K562 (cell line): ENCODE results near the gene MEX3D. TPM values are rescaled to one million over a fixed set of nuclear protein-coding genes. Genes with fewer than 3 reads are reported as not detected.

ENCODE experiments used
- BRD9 ChIP-seq: fragments of 450-650 bp; IDR thresholded peaks from 2 replicates; pipeline ENCODE4 v1.6.1; 2018; ENCODE audit warnings: low read depth; ENCODE audit not compliant: partially characterized antibody
- FOXM1 ChIP-seq, 2 experiments: fragments of 450-650 bp in 1 of 2; sonication (generic) in 1 of 2; formaldehyde crosslinking in 1 of 2; IDR thresholded peaks; 2 replicates each; pipeline versions ENCODE4 v1.6.1 to v1.9.0; 2017 to 2022; ENCODE audit warnings: low read depth in 2 of 2, mild to moderate bottlenecking in 2 of 2, missing genetic modification reagents in 1 of 2, moderate library complexity in 1 of 2
- HEY1 ChIP-seq: fragments of 250-450 bp; sonication (Bioruptor Pico); IDR thresholded peaks from 2 replicates; pipeline ENCODE4 v1.5.0; 2020; ENCODE audit warnings: mild to moderate bottlenecking, moderate library complexity, borderline replicate concordance
- KLF13 ChIP-seq: fragments of 450-650 bp; IDR thresholded peaks from 2 replicates; pipeline ENCODE4 v1.6.1; 2016; ENCODE audit warnings: missing genetic modification characterization, low read depth, mild to moderate bottlenecking, missing compliant biosample characterization, moderate library complexity, borderline replicate concordance
- MAX ChIP-seq: sonication (generic); formaldehyde crosslinking; IDR thresholded peaks from 2 replicates; pipeline ENCODE4 v1.9.0; 2022; ENCODE audit warnings: mild to moderate bottlenecking, missing genetic modification reagents
- MED1 ChIP-seq: sonication (generic); formaldehyde crosslinking; IDR thresholded peaks from 2 replicates; pipeline ENCODE4 v1.8.1; 2023; ENCODE audit warnings: missing genetic modification reagents, borderline replicate concordance
- MYBL2 ChIP-seq, 2 experiments: fragments of 450-650 bp in 1 of 2; sonication (generic) in 1 of 2; formaldehyde crosslinking in 1 of 2; IDR thresholded peaks; 2 replicates each; pipeline versions ENCODE4 v1.6.1 to v1.8.1; 2017 to 2022; ENCODE audit warnings: borderline replicate concordance in 1 of 2, inconsistent platforms in 1 of 2, low read depth in 1 of 2, mild to moderate bottlenecking in 1 of 2, missing genetic modification reagents in 1 of 2, moderate library complexity in 1 of 2
- PURB ChIP-seq: sonication (generic); formaldehyde crosslinking; IDR thresholded peaks from 2 replicates; pipeline ENCODE4 v1.9.0; 2021; ENCODE audit warnings: low read depth, mild to moderate bottlenecking, missing genetic modification reagents
- SETDB1 ChIP-seq: IDR thresholded peaks from one replicate; pipeline ENCODE4 v1.6.1; 2012; ENCODE audit warnings: low read length, control low read depth, inconsistent platforms
- SMAD1 ChIP-seq: fragments of 150-350 bp; IDR thresholded peaks from 2 replicates; pipeline ENCODE4 v1.6.1; 2014; ENCODE audit warnings: low read length, low read depth; ENCODE audit not compliant: partially characterized antibody
- SMARCA5 ChIP-seq: fragments of 450-650 bp; IDR thresholded peaks from 2 replicates; pipeline ENCODE4 v1.6.1; 2016
- STAT5A ChIP-seq: IDR thresholded peaks from 2 replicates; pipeline ENCODE4 v1.6.1; 2012; ENCODE audit warnings: low read length, inconsistent platforms, borderline replicate concordance
- TAF7 ChIP-seq: fragments of 450-650 bp; IDR thresholded peaks from 2 replicates; pipeline ENCODE4 v1.6.1; 2016; ENCODE audit warnings: missing genetic modification characterization, missing compliant biosample characterization
- THRA ChIP-seq: fragments of 450-650 bp; IDR thresholded peaks from 2 replicates; pipeline ENCODE4 v1.6.1; 2017; ENCODE audit warnings: mild to moderate bottlenecking, moderate library complexity
- ZNF639 ChIP-seq, 2 experiments: fragments of 200-800 bp in 1 of 2; sonication (Bioruptor generic) in 1 of 2; sonication (generic) in 1 of 2; formaldehyde crosslinking in 1 of 2; IDR thresholded peaks in 1 of 2; conservative IDR thresholded peaks in 1 of 2; 2 replicates each; pipeline versions ENCODE4 v1.5.0 to v1.6.1; 2016 to 2020; ENCODE audit warnings: missing compliant biosample characterization in 1 of 2, missing genetic modification characterization in 1 of 2, missing genetic modification reagents in 1 of 2
- ZNF696 ChIP-seq: fragments of 250-450 bp; sonication (Bioruptor Pico); conservative IDR thresholded peaks from 2 replicates; pipeline ENCODE4 v1.4.0; 2020; ENCODE audit warnings: mild to moderate bottlenecking, moderate library complexity
- ZNF740 ChIP-seq, 3 experiments: fragments of 200-800 bp in 1 of 3; sonication (Bioruptor generic) in 1 of 3; sonication (generic) in 1 of 3; formaldehyde crosslinking in 1 of 3; IDR thresholded peaks; 2 replicates each; pipeline versions ENCODE4 v1.6.1 to v1.8.0; 2016 to 2022; ENCODE audit warnings: mild to moderate bottlenecking in 2 of 3, missing compliant biosample characterization in 2 of 3, missing genetic modification characterization in 2 of 3, missing genetic modification reagents in 1 of 3
- ZNF77 ChIP-seq: fragments of 250-450 bp; sonication (Bioruptor Pico); IDR thresholded peaks from 2 replicates; pipeline ENCODE4 v1.5.0; 2020
- polyA plus RNA-seq, 8 experiments: library from polyadenylated mRNA; depleted of rRNA in 4 of 8; stranded (reverse) in 5 of 8; unstranded in 3 of 8; fragments of >200 nt; fragmentation: Nextera tagmentation in 2 of 8; fragmentation: Illumina TruSeq in 1 of 8; extraction: Ambion mirVana in 2 of 8; extraction: Trizol in 1 of 8; gene quantifications; 2 replicates each; pipeline versions ENCODE4 v1.2.1 to v1.2.3, GENCODE V29; 2011 to 2014; ENCODE audit warnings: inconsistent platforms in 1 of 8, missing spikeins in 1 of 8
- total RNA-seq, 7 experiments: library from RNA; depleted of rRNA in 6 of 7; stranded (reverse); fragments of >200 nt in 6 of 7; fragmentation: Illumina TruSeq in 2 of 7; extraction: Trizol in 2 of 7; gene quantifications; 2 replicates each; pipeline versions ENCODE4 v1.2.1 to v1.2.3, GENCODE V29; 2011 to 2021; ENCODE audit warnings: low replicate concordance in 1 of 7
- TF ChIP-seq, protein P1 (sequence below): fragments of 450-650 bp; IDR thresholded peaks from 2 replicates; pipeline ENCODE4 v1.7.0; 2016; ENCODE audit warnings: borderline replicate concordance

The MEX3D gene
- total and polyA plus RNA-seq, 9 of the 15 experiments (the other 6 are each of a cell fraction or from before 2014, with no cell fraction given): 1.7 to 39.3 (median 5.7) TPM

- peak in 1 of 2 experiments; percentile 94; a peak in 2 of 4 replicates for TF ChIP-seq ZNF639 (CRISPR knock-in tag; conservative IDR thresholded peaks at IDR 0.05 in 1 of 2, IDR thresholded peaks at IDR 0.05 in 1 of 2)
- TF ChIP-seq HEY1 (CRISPR knock-in tag): no peak
- TF ChIP-seq ZNF740 (CRISPR knock-in tag; IDR thresholded peaks at IDR 0.05): no peak
- no peak for TF ChIP-seq ZNF740 (tag; IDR thresholded peaks at IDR 0.05)
- TF ChIP-seq BRD9: no peak
- no peak for TF ChIP-seq STAT5A
- TF ChIP-seq THRA: no peak
- no peak for TF ChIP-seq MED1 (CRISPR knock-in tag)
- TF ChIP-seq MAX (CRISPR knock-in tag): peak; percentile 89
- TF ChIP-seq PURB (CRISPR knock-in tag): no peak
- no peak for TF ChIP-seq SMARCA5
- no peak for TF ChIP-seq FOXM1 (IDR thresholded peaks at IDR 0.05; ENCODE audit: low read depth)
- no peak for TF ChIP-seq FOXM1 (CRISPR knock-in tag; IDR thresholded peaks at IDR 0.05; ENCODE audit: low read depth)
- TF ChIP-seq MYBL2 (IDR thresholded peaks at IDR 0.05; ENCODE audit: low read depth): no peak
- TF ChIP-seq MYBL2 (CRISPR knock-in tag; IDR thresholded peaks at IDR 0.05; ENCODE audit: borderline replicate concordance): no peak
- no peak for TF ChIP-seq ZNF696 (CRISPR knock-in tag)
- TF ChIP-seq ZNF77 (CRISPR knock-in tag): no peak
- TF ChIP-seq SETDB1: peak; percentile 75
- TF ChIP-seq SMAD1: no peak
- TF ChIP-seq TAF7 (tag): peak; percentile 59
- TF ChIP-seq, protein P1, sequence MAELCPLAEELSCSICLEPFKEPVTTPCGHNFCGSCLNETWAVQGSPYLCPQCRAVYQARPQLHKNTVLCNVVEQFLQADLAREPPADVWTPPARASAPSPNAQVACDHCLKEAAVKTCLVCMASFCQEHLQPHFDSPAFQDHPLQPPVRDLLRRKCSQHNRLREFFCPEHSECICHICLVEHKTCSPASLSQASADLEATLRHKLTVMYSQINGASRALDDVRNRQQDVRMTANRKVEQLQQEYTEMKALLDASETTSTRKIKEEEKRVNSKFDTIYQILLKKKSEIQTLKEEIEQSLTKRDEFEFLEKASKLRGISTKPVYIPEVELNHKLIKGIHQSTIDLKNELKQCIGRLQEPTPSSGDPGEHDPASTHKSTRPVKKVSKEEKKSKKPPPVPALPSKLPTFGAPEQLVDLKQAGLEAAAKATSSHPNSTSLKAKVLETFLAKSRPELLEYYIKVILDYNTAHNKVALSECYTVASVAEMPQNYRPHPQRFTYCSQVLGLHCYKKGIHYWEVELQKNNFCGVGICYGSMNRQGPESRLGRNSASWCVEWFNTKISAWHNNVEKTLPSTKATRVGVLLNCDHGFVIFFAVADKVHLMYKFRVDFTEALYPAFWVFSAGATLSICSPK: no peak
- TF ChIP-seq KLF13: no peak
These were observed 24.1 kb upstream of the MEX3D start (continued) for GRCh38 chr19:1592024-1592754.
